Neural crest cell (in vitro differentiated cells): Measurements from ENCODE around the gene WNT11. TPM values are rescaled to one million over a fixed set of nuclear protein-coding genes. Genes with fewer than 3 reads are reported as not detected.
A peak's percentile ranks its signal among the peaks of the same experiment; 100 is the strongest.

Experiments
- DNase-seq: peaks from one replicate; pipeline ENCODE4 v3.0.0; 2021; ENCODE audit warnings: low read depth, mixed read lengths, low spot score
- H3K27ac Mint-ChIP-seq: one replicate; pipeline ENCODE4 v1.8.0; 2021; ENCODE audit warnings: mild to moderate bottlenecking, mixed read lengths; ENCODE audit not compliant: unreplicated experiment
- H3K27me3 Mint-ChIP-seq: 2 replicates; pipeline ENCODE4 v1.8.0; 2021; ENCODE audit warnings: low read depth, mild to moderate bottlenecking, mixed read lengths
- H3K36me3 Mint-ChIP-seq: 2 replicates; pipeline ENCODE4 v1.8.0; 2021; ENCODE audit warnings: low read depth, mild to moderate bottlenecking, mixed read lengths
- H3K4me1 Mint-ChIP-seq: 2 replicates; pipeline ENCODE4 v1.8.0; 2021; ENCODE audit warnings: mixed read lengths
- H3K4me3 Mint-ChIP-seq: one replicate; pipeline ENCODE4 v1.8.0; 2021; ENCODE audit warnings: mild to moderate bottlenecking, mixed read lengths
- H3K9me3 Mint-ChIP-seq: 2 replicates; pipeline ENCODE4 v1.8.0; 2021; ENCODE audit warnings: mixed read lengths
- CTCF ChIP-seq: fragments of 200-600 bp; sonication (generic); conservative IDR thresholded peaks from 2 replicates; pipeline ENCODE4 v1.5.0; 2021; ENCODE audit warnings: antibody characterized with exemption, mild to moderate bottlenecking
- total RNA-seq: library from RNA; stranded (reverse); gene quantifications from 2 replicates; pipeline ENCODE4 v1.2.1, GENCODE V29; 2021

The WNT11 gene
- total RNA-seq, 1 donor from 2014 or later: 0.19 TPM

DNA sequence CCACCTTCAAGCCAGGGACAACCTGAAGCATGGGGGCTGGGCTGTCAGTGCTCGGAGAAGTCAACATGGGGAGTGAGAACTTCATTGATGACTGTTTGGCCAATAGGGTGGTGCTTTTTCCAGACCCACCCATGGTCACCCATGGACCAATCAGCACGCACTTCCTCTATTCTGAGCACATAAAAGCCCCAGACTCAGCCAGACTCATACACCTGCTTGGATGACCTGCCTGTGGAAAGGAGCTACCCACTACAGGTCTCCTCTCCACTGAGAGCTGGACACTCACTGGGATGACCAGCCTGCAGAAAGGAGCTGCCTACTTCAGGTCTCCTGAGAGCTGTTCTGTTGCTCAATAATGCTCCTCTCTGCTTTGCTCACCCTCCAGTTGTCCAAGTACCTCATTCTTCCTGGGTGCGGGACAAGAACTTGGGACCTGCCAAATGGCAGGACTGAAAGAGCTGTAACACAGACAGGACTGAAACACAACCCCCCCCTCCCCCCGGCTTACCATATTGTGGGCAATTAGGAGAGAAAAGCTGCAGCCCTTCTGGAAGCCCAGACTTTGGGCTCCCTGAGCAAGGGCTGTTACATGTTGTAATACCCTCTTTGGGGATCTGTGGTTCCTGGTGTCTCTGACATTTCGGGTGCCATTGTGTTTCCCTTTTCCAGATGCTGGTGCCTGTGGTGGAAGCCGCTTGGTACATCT, 44.4 kb upstream of the WNT11 start:
- Mint-ChIP-seq H3K9me3 (no peaks in the 10 kb centered on the region), H3K4me1 (no peaks in the 10 kb centered on the region), H3K27me3 (no peaks in the 10 kb centered on the region), H3K27ac (no peak overlapping the region), H3K36me3 (no peaks in the 10 kb centered on the region), H3K4me3 (no peak overlapping the region)
- no peak for TF ChIP-seq CTCF
- DNase-seq: no peak

- DNase-seq: no peak
- H3K4me1 Mint-ChIP-seq: no peaks in the 10 kb centered on the region
- no peaks in the 10 kb centered on the region for H3K27me3 Mint-ChIP-seq
- no peak overlapping the region for H3K27ac Mint-ChIP-seq
- no peak overlapping the region for H3K4me3 Mint-ChIP-seq
- no peaks in the 10 kb centered on the region for H3K36me3 Mint-ChIP-seq
- no peak for TF ChIP-seq CTCF
- no peaks in the 10 kb centered on the region for H3K9me3 Mint-ChIP-seq
These were observed 43.0 kb upstream of the WNT11 start for GRCh38 chr11:76249195-76249741.

DNA sequence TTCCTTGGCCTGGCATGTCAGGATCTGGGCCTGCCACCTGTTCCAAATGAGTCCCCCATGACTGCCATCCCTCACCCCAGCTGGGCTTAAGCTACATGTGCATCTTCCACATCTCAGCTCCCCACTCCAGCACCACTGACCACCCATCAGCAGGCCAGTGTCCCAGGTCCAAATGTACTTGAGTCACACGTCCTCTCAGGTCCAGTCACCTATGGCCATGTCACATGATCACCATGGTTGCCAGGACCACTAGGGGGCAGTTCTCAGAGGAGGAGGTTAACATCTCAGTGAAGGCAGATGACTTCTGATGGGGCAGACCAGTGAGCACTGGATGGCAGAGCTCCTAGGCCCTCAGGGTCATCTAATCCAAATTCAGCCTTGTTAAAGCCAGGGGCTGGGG, 41.9 kb upstream of the WNT11 start:
- no peak for DNase-seq
- Mint-ChIP-seq H3K27ac (no peak overlapping the region), H3K36me3 (no peaks in the 10 kb centered on the region), H3K4me1 (peaks cover 6% of the 10 kb centered on the region), H3K27me3 (no peaks in the 10 kb centered on the region), H3K4me3 (no peak overlapping the region), H3K9me3 (no peaks in the 10 kb centered on the region)
- peak; percentile 30 for TF ChIP-seq CTCF

DNA sequence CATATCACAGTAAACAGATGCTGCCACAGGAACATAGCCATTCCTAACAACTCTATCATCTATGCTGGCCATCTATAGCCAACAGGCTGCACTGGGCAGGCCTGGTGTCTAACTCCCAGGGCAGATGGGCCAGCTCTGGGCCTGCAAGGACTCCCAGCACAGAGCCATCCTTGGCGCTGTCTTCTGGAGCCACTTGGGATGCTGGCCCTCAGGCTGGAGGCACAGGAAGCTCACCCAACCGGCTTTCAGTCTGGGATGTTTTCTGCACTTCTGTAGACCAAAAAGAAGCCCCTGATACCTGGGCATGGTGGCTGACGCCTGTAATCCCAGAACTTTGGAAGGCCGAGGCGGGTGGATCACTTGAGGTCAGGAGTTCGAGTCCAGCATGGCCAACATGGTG, 40.8 kb upstream of the WNT11 start:
- Mint-ChIP-seq H3K27ac (no peak overlapping the region), H3K27me3 (no peaks in the 10 kb centered on the region), H3K36me3 (no peaks in the 10 kb centered on the region), H3K4me3 (no peak overlapping the region), H3K4me1 (peaks cover 11% of the 10 kb centered on the region), H3K9me3 (no peaks in the 10 kb centered on the region)
- no peak for TF ChIP-seq CTCF
- no peak for DNase-seq

GRCh38 chr11:76246271-76246933, 40.1 kb upstream of the WNT11 start:
- no peak for DNase-seq
- no peaks in the 10 kb centered on the region for H3K9me3 Mint-ChIP-seq
- no peaks in the 10 kb centered on the region for H3K36me3 Mint-ChIP-seq
- no peaks in the 10 kb centered on the region for H3K27me3 Mint-ChIP-seq
- no peak overlapping the region for H3K27ac Mint-ChIP-seq
- no peak overlapping the region for H3K4me3 Mint-ChIP-seq
- peaks cover 11% of the 10 kb centered on the region for H3K4me1 Mint-ChIP-seq
- TF ChIP-seq CTCF: no peak
